ENCODE results near the gene TMEM17. TPM values are rescaled to one million over a fixed set of nuclear protein-coding genes. Genes with fewer than 3 reads are reported as not detected.

Gene TMEM17
- total and polyA plus RNA-seq, 9 of the 15 experiments (the other 6 are each of a cell fraction or from before 2014, with no cell fraction given): 0.58 to 2.2 (median 1.2) TPM

DNA sequence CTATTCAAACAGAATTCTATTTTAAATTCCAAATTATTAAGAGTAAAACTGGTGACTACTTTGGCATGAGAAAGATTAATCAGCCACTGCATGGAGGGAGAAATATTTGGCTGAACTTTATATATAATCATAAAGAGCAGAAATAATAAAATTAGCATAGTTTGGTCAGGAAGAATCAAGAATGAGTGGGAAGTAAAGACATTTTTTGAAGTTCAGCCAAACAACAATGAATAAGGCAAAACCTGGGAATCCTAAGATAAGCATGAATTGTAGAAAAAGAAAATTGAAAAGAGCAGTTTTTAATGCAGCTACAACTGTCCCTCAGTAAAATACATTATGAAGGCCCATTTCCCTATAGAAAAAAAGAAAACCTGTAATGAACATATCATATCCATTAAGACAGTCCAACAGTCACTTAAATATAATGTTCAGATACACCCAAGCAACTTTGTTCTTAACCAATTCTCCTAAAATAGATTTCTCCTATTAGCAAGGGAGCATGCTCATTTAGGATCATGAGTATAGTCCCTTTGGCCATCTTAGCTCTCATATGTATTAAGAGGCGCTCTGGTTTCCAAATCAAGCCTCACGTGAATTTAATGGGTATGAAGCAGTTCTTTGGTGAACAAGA lies 6.5 kb downstream of the TMEM17 start (continued):
- TF ChIP-seq, protein P1, sequence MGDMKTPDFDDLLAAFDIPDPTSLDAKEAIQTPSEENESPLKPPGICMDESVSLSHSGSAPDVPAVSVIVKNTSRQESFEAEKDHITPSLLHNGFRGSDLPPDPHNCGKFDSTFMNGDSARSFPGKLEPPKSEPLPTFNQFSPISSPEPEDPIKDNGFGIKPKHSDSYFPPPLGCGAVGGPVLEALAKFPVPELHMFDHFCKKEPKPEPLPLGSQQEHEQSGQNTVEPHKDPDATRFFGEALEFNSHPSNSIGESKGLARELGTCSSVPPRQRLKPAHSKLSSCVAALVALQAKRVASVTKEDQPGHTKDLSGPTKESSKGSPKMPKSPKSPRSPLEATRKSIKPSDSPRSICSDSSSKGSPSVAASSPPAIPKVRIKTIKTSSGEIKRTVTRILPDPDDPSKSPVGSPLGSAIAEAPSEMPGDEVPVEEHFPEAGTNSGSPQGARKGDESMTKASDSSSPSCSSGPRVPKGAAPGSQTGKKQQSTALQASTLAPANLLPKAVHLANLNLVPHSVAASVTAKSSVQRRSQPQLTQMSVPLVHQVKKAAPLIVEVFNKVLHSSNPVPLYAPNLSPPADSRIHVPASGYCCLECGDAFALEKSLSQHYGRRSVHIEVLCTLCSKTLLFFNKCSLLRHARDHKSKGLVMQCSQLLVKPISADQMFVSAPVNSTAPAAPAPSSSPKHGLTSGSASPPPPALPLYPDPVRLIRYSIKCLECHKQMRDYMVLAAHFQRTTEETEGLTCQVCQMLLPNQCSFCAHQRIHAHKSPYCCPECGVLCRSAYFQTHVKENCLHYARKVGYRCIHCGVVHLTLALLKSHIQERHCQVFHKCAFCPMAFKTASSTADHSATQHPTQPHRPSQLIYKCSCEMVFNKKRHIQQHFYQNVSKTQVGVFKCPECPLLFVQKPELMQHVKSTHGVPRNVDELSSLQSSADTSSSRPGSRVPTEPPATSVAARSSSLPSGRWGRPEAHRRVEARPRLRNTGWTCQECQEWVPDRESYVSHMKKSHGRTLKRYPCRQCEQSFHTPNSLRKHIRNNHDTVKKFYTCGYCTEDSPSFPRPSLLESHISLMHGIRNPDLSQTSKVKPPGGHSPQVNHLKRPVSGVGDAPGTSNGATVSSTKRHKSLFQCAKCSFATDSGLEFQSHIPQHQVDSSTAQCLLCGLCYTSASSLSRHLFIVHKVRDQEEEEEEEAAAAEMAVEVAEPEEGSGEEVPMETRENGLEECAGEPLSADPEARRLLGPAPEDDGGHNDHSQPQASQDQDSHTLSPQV (IDR thresholded peaks at IDR 0.05): peak; percentile 64; the same call in 1 of the 2 replicates
- TF ChIP-seq NFIC (IDR thresholded peaks at IDR 0.05): peak; percentile 90
- TF ChIP-seq TEAD1 (CRISPR knock-in tag; IDR thresholded peaks at IDR 0.05): no peak
- TF ChIP-seq, protein P2, sequence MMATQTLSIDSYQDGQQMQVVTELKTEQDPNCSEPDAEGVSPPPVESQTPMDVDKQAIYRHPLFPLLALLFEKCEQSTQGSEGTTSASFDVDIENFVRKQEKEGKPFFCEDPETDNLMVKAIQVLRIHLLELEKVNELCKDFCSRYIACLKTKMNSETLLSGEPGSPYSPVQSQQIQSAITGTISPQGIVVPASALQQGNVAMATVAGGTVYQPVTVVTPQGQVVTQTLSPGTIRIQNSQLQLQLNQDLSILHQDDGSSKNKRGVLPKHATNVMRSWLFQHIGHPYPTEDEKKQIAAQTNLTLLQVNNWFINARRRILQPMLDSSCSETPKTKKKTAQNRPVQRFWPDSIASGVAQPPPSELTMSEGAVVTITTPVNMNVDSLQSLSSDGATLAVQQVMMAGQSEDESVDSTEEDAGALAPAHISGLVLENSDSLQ (IDR thresholded peaks at IDR 0.05): no peak
- no peak for TF ChIP-seq ZBTB1 (CRISPR knock-in tag; IDR thresholded peaks at IDR 0.05; ENCODE audit: borderline replicate concordance, low read depth)
- 0 out of 2 replicates have a peak, but pooled peaks have one; percentile 20 for TF ChIP-seq MAFG (tag; conservative IDR thresholded peaks at IDR 0.05)
- TF ChIP-seq DPF2 (IDR thresholded peaks at IDR 0.05): peak; percentile 74
- TF ChIP-seq MTA2 (IDR thresholded peaks at IDR 0.05; ENCODE audit: low read depth): peak; percentile 36; the same call in 1 of the 2 replicates
- peak; percentile 62; the same call in 1 of the 2 replicates for TF ChIP-seq FOXJ2 (tag; IDR thresholded peaks at IDR 0.05)
- peak; percentile 80 for TF ChIP-seq SMARCA4 (IDR thresholded peaks at IDR 0.05)
- TF ChIP-seq, protein P3, sequence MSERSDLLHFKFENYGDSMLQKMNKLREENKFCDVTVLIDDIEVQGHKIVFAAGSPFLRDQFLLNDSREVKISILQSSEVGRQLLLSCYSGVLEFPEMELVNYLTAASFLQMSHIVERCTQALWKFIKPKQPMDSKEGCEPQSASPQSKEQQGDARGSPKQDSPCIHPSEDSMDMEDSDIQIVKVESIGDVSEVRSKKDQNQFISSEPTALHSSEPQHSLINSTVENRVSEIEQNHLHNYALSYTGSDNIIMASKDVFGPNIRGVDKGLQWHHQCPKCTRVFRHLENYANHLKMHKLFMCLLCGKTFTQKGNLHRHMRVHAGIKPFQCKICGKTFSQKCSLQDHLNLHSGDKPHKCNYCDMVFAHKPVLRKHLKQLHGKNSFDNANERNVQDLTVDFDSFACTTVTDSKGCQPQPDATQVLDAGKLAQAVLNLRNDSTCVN (CRISPR knock-in tag; IDR thresholded peaks at IDR 0.05): no peak
- TF ChIP-seq EHMT2 (IDR thresholded peaks at IDR 0.05): no peak
- TF ChIP-seq, protein P4, sequence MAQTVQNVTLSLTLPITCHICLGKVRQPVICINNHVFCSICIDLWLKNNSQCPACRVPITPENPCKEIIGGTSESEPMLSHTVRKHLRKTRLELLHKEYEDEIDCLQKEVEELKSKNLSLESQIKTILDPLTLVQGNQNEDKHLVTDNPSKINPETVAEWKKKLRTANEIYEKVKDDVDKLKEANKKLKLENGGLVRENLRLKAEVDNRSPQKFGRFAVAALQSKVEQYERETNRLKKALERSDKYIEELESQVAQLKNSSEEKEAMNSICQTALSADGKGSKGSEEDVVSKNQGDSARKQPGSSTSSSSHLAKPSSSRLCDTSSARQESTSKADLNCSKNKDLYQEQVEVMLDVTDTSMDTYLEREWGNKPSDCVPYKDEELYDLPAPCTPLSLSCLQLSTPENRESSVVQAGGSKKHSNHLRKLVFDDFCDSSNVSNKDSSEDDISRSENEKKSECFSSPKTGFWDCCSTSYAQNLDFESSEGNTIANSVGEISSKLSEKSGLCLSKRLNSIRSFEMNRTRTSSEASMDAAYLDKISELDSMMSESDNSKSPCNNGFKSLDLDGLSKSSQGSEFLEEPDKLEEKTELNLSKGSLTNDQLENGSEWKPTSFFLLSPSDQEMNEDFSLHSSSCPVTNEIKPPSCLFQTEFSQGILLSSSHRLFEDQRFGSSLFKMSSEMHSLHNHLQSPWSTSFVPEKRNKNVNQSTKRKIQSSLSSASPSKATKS (CRISPR knock-in tag; IDR thresholded peaks at IDR 0.05): no peak
- peak; percentile 73 for TF ChIP-seq C11orf30 (IDR thresholded peaks at IDR 0.05; ENCODE audit: low read depth)
- 0 out of 2 replicates have a peak, but pooled peaks have one; percentile 15 for TF ChIP-seq SMARCC2 (IDR thresholded peaks at IDR 0.05; ENCODE audit: low read depth)
